Glomerular visceral epithelial cell (primary cell): ENCODE results near the gene DROSHA.

Experiments used
- DNase-seq: peaks from one replicate; pipeline ENCODE4 v3.0.0-alpha.2; 2016; ENCODE audit errors: extremely low spot score

DROSHA gene

DNA sequence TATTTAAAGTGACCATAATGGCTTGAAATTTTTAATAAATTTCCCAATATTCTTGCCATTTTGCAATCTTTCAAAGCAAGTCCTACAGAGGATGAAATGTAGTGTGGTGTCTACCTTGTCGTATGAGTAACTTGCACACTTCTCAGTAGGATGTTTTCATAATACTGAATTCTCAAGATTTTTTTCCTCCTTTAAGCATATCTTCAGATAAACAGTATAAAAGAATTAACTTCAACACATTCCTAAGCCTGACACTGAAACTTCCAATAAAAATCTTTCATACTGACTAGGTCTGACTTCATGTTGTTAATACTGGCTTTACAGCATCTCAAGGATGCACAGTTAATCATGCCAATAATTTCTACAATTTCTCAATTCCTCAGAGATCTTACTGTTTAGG lies 62.0 kb downstream of the DROSHA start:
- no peak for DNase-seq

DNA sequence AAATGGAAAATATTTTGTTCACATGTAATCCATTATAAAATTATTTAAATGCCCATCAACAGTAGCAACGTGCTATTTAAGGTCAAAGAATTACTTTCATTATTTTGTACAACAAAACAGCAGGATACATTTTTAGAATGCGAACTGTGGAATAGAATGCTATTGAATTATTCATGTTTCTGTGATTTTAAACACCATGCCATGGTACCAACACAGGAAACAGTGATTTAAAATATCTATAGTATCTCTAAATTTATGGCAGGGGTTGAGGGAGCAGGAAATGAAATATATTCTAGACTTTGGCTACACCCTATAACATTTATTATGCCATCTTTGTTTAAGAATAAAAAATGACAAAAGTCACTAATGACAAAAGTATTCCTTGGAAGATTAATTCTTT lies 62.4 kb downstream of the DROSHA start:
- DNase-seq = no peak

DNA sequence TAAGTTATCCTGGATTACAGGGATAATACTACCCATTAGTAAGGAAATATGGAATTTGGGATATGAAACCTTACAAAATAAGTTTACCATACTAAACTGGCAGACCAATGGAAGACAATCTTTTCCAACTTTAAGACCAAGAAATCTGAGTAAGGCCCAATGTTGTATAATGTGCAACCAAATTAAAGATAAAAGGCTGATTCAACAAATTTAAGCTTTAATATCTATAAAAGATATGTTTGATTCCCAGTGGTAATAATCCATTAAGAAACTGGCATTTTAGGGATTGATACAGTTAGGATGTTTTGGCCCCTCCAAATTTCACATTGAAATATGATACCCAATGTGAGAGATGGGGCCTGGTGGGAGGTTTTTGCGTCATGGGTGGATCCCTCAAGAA lies 66.6 kb downstream of the DROSHA start:
- no peak for DNase-seq

GRCh38 chr5:31464081-31464480 lies 67.8 kb downstream of the DROSHA start:
- no peak for DNase-seq

DNA sequence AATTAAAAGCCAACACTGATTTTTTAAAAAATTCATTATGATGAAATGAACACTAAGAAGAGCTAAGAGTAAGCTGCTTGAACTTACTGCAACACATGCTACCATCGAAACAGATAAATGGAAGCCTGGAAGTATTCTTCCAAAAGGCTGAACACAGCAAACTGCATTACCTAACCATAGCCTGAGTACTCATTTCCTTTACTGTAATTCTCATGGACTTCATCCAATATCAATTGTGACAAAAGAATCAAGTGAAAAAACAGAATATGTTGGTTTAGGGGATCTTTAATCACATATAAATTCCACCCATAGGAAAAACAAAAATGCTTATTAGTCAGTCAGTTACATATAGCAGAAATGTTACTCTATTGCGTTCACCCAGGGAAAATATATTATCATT lies 68.5 kb downstream of the DROSHA start:
- DNase-seq = no peak

DNA sequence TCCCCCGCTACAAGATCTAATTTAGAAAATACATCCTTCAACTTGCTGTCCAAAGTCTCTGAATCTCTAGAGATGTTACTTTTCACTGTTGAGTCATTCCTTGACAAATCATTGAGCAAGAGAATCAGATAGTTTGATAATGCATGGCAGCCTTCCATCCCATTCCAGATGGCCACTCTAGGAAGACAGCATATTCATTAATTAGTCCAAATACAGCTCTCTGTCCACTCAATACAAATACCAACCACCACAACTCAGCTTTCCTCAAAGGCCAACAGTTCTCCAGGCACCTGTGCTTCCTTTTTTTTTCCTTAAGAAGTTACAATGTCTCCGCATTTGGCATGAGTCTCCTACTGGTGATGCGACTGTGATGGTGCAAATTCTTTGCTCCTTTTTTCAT lies 72.3 kb downstream of the DROSHA start:
- no peak for DNase-seq

DNA sequence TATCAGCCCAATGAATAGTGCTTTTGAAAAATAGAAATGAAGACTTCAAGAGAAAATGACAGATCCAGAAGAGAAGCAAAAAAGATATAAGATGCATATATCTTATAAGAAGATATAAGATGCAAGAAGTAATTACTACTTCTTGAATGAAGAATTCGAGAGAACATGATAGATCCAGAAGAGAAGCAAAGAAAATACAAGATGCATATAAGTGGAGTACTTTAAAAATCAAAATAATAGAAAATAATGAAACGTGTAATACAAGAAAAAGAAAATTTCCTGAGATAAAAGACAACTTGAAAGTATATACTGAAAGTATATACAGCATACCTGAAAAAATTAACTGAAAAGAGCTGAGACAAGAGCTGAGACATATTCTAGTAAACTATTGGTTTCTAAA lies 76.7 kb downstream of the DROSHA start:
- DNase-seq = no peak

DNA sequence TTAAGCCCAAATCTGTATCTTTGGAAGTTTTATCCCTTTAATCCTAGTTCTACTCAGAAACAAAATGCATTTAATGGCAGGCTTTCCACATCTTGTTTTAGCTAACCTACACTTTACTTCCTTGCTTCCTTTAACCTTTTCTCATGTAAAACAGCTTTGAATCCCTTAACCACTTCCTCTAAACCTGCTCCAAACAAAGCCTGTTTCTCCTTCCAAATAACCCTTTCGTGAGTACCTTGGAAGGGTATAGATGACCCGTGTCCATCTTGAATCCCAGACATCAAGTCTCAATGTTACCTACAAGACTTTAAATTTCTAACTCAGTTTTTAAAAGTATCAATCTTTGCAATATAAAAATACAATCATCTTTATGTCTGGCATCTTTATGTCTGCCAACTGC lies 78.4 kb downstream of the DROSHA start:
- no peak for DNase-seq

DNA sequence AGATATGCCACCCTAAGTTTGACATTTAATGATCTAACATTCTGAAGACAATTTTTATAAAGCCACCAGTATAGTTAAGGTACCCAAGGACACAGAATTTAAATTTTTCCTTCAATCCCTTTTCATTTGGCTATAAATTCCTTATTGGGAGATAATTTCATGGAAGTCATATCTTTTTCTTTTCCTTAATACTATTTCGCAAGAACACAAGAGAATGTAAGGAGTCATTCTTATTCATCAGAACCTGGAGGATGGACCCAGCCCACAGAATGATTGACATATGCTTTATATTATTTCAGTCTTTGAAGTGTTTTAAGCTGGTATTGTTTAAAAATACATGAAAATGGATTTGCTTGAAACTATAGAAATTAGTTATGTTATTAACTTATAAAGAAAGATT lies 79.6 kb downstream of the DROSHA start:
- no peak for DNase-seq

DNA sequence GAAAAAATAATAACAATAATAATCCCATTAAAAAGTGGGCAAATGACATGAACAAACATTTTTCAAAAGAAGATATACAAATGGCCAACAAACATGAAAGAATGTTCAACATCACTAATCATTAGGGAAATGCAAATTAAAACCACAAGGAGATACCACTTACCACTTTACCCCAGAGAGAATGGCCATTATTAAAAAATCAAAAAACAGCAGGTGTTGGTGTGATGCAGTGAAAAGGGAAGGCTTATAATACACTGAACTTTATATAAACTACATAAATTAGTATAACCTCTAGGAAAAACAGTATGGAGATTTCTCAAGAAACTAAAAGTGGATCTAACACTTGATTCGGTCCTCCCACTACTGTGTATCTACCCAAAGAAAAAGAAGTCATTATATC lies 81.9 kb downstream of the DROSHA start:
- DNase-seq = no peak

DNA sequence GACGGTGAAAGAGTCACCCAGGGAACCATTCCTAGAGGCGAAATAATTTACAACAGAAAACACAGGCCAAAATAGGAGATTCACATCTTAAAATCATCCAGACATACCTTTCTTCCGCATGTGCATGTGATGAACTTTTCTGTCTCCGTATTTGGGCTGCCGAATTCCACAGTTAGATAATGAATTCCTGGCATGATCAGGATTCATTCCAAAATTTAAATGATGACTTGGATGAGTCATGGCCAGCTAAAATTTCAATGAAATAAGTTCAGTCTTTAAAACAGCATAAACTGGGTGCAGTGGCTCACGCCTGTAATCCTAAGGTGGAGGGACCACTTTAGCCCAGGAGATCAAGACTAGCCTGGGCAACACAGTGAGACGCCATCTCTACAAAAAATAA lies 82.7 kb downstream of the DROSHA start:
- no peak for DNase-seq

DNA sequence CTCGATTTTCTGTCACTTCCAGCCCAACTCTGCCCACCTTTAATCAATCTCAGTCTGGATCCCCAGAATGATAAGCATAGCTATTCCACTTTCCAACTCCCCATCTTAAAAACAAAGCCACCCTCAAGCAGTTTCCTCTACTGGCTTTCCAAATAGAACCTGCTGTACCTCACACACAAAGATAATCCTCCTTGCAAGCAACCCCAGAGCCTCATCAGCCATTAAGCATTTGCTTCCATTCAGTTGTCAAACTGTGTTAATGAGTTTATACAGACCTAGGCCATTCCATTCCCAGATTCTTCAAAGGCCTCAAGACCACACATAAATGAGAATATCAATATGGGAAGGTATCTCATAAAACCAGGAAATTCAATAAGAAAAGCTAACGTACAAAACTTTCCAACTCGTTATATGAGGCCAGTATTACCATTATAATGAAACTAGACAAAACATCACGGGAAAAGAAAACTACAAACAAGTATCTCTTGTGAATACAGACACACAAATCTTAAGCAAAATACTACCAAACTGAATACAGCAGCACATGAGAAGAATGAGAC lies 86.8 kb downstream of the DROSHA start:
- DNase-seq = no peak

DNA sequence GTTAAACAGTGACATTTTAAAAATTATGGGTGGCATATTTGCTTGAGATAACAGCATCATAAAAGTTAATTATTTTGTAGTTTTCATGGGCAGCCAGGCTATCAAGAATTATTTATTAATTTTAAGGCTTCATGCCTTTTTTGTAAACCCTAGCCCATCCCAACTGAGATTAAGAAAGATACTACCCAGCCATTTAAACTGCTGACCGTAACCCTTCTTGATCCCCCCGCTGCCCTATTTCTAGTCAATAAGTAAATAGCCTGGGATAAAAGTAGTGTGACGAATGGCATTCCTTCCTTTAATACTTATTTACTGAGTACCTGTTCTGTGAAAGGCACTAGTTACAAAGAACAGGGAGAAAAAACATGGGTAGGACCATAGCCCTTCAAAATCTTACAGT lies 88.3 kb downstream of the DROSHA start:
- DNase-seq = no peak

DNA sequence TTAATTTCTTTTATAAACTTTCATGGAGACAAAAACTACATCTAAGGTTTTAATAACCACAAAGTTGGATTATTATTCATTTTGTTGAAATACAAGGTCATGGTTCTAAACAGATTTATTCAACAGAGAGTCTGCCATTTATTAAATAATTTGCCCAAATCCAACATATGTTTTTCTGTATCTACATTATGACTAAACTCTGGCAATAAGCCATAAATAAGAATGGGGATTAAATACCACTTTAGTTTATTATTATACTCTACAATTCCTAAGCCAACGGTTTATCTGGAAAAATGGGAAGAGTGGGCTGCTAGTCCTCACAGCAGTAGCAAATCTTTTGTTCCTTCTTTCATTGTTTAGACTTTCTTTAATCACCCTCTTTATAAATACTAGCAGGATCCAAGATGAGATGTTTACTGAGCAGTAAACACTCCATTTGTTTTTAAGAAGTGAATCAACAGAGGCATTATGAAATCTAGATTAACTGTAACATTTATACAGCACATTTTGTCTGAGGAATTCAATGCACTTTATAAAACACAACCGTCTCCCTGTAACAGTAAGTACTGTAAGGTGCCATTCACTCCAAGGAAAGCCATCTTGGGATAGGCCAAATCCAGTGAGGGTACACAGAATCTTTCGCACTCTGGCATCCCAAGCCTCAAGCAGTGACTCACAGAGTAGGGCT lies 89.7 kb downstream of the DROSHA start:
- DNase-seq = no peak

- DNase-seq = no peak
Measured at GRCh38 chr5:31436851-31437250, 95.0 kb downstream of the DROSHA start.

DNA sequence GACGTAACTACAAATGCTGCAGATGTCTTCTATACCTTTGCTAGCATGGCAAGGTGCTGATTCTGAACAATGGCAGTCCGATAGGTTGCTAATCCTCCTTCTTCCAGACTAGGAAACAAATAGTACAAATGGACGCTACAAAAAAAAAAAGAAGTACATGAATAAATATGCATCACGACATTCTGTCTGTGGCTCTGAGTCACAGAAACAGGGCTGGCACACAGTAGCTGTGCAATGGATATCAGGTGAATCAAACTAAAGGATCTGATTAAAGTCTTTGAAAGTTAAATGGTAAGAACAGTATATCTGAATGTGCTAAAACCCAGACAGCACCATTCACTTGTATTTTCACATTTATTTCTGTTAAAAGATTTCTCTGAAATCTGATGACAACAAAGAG lies 96.2 kb downstream of the DROSHA start:
- no peak for DNase-seq

- DNase-seq = no peak
Measured at GRCh38 chr5:31434898-31435297, 97.0 kb downstream of the DROSHA start.

GRCh38 chr5:31433229-31433628 lies 98.7 kb downstream of the DROSHA start:
- DNase-seq = no peak

- no peak for DNase-seq
Measured at GRCh38 chr5:31427724-31428309, 104.1 kb downstream of the DROSHA start.

DNA sequence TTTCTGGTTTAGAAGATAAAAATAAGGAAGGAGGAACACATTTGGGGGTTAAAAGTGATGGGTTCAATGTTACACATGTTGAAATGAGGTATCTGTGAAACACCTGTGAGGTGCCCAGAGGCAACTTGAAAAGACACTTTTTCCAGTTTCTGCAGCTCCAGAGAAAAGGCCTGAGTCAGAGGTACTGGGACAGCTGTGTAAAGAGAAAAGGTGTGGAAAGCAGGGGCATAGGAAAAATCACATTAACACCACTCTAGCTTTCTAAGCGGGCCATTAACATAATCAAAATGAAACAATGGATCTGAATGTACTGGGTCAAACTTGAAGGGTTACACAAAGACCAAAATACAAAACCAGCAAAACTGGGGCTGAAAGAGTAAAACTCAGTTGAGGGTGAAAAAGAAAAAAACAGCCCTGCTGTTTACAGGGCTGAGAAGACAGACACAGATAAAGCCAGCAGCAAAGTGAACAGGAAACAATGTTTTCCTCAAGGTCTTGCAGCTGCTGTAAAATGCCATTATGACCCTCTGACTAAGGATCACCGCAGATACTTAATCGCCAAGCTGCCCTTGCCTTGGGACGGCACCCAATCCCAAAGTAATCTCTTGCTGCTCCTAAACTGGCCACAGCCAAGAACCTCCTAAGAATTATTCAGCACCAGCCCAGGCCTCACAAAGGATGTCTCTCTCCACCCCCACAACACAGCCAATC lies 104.7 kb downstream of the DROSHA start:
- DNase-seq = no peak

GRCh38 chr5:31421806-31422586 lies 109.9 kb downstream of the DROSHA start:
- no peak for DNase-seq

GRCh38 chr5:31417512-31417911 lies 114.4 kb downstream of the DROSHA start:
- DNase-seq = no peak
